Lower lobe of right lung (tissue), 2 donors: ENCODE measurements around the gene RAB31. TPM values are rescaled to one million over a fixed set of nuclear protein-coding genes. Genes with fewer than 3 reads are reported as not detected.

ENCODE experiments used
- ATAC-seq, 2 donors: fragments of 200-7000 bp; cut with Tn5 transposase; one replicate each; pipeline ENCODE4 v1.9.1; 2020 to 2022; ENCODE audit warnings: mild to moderate bottlenecking in 2 of 2, moderate library complexity in 2 of 2
- DNase-seq: peaks from one replicate; pipeline ENCODE4 v3.0.0-alpha.2; 2020
- H3K27ac ChIP-seq: fragments of 200-600 bp; one replicate; pipeline ENCODE4 v1.8.0; 2022
- H3K27me3 ChIP-seq: fragments of 200-600 bp; one replicate; pipeline ENCODE4 v1.8.0; 2022; ENCODE audit warnings: low read depth
- H3K36me3 ChIP-seq: fragments of 200-600 bp; one replicate; pipeline ENCODE4 v1.8.0; 2022; ENCODE audit warnings: mild to moderate bottlenecking
- H3K4me1 ChIP-seq: fragments of 200-600 bp; one replicate; pipeline ENCODE4 v1.8.0; 2022
- H3K4me3 ChIP-seq: fragments of 200-600 bp; one replicate; pipeline ENCODE4 v1.8.0; 2022; ENCODE audit warnings: mild to moderate bottlenecking
- H3K9me3 ChIP-seq: fragments of 200-600 bp; one replicate; pipeline ENCODE4 v1.8.0; 2022
- intact Hi-C: fragments of 100-400 bp; cut with DNase I; formaldehyde crosslinking; loops from one replicate; pipeline ENCODE4 v1.11.0; 2022
- total RNA-seq: library from RNA; stranded (reverse); fragmentation: NEBNext Ultra II Directional; extraction: Animal tissue kit (Norgen Biotek cat#: 25700); gene quantifications from one replicate; pipeline ENCODE4 v1.2.1, GENCODE V29; 2021
- TF ChIP-seq, protein P1 (sequence below): fragments of 200-600 bp; IDR thresholded peaks from one replicate; pipeline ENCODE4 v1.8.0; 2022; ENCODE audit warnings: antibody characterized with exemption, mild to moderate bottlenecking
- donor health status: DM: no; HTN: yes; CAD: no; lungs with severe emphysema.

RAB31 gene
- total RNA-seq, 1 donor from 2014 or later = 110 TPM

DNA sequence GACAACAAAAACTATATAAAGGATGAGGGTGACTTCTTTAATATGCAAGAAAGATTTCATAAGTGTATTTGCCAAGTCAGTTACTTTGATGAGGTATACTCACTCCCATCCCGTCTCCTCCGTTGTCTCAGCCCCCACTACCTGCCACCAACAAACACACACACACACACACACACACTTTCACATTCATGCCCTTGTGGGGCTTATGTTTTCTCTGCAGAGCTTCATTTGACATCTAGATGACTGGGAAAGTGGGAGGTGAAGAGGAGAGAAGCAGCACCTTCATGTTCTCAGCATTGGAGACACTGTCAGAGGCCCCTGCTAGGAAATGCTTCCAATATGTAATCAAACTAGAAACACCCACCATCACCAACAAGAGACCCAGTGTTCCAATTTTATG, 155.2 kb downstream of the RAB31 start:
- no peak overlapping the region for H3K4me3 ChIP-seq
- peaks cover 17% of the 10 kb centered on the region for H3K36me3 ChIP-seq
- TF ChIP-seq, protein P1, sequence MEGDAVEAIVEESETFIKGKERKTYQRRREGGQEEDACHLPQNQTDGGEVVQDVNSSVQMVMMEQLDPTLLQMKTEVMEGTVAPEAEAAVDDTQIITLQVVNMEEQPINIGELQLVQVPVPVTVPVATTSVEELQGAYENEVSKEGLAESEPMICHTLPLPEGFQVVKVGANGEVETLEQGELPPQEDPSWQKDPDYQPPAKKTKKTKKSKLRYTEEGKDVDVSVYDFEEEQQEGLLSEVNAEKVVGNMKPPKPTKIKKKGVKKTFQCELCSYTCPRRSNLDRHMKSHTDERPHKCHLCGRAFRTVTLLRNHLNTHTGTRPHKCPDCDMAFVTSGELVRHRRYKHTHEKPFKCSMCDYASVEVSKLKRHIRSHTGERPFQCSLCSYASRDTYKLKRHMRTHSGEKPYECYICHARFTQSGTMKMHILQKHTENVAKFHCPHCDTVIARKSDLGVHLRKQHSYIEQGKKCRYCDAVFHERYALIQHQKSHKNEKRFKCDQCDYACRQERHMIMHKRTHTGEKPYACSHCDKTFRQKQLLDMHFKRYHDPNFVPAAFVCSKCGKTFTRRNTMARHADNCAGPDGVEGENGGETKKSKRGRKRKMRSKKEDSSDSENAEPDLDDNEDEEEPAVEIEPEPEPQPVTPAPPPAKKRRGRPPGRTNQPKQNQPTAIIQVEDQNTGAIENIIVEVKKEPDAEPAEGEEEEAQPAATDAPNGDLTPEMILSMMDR = no peak
- H3K27me3 ChIP-seq = no peaks in the 10 kb centered on the region
- H3K4me1 ChIP-seq = peaks cover 17% of the 10 kb centered on the region
- DNase-seq (no peak), ATAC-seq (no peak)
- H3K9me3 ChIP-seq = peaks cover 9% of the 10 kb centered on the region
- no peak overlapping the region for H3K27ac ChIP-seq
- intact Hi-C loops = no loop called here

DNA sequence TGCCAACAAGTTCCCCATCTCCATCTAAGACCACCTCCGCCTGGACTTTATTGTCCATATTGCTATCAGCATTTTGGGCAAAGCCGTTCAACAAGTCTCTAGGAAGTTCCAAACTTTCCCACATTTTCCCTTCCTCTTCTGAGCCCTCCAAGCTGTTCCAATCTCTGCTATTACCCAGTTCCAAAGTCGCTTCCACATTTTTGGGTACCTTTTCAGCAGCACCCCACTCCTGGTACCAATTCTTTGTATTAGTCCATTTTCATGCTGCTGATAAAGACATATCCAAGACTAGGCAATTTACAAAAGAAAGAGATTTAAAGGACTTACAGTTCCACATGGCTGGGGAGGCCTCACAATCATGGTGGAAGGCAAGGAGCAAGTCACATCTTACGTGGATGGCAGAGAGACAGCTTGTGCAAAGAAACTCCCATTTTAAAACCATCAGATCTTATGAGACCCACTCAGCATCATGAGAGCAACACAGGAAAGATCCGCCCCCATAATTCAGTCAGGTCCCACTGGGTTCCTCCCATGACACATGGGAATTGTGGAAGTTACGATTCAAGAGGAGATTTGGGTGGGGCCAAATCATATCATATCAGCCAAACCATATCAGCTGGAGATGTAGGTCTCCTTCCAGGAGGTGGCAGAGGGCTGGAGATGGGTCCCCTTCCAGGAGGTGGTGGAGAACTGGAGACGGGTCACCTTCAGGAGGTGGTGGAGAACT, 157.8 kb downstream of the RAB31 start:
- H3K27ac ChIP-seq = no peak overlapping the region
- peaks cover 9% of the 10 kb centered on the region for H3K9me3 ChIP-seq
- H3K36me3 ChIP-seq = no peaks in the 10 kb centered on the region
- DNase-seq = no peak
- H3K4me3 ChIP-seq = no peak overlapping the region
- intact Hi-C loops = no loop called here
- H3K4me1 ChIP-seq = peaks cover 20% of the 10 kb centered on the region
- TF ChIP-seq, protein P1 = no peak
- no peaks in the 10 kb centered on the region for H3K27me3 ChIP-seq
- ATAC-seq = peak in 1 of 2 donors; percentile 6

DNA sequence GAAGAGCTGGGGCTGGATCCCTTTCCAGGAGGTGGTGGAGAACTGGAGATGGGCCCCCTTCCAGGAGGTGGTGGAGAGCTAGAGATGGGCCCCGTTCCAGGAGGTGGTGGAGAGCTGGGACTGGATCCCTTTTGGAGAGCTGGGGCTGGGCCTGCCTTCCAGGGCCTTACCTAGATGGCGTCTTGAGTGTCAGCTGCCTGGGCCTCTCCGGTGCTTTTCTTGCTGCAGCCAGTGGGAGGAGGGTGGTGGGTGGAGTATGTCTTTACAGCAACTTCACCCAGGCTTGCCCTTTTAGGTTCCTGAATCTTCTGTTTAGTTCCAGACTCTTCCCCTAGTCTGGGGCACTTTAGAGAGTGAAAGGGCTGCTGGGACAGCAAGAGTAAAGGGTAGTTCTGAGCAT, 158.5 kb downstream of the RAB31 start:
- peak; percentile 57 for DNase-seq
- Histone ChIP-seq H3K4me1 (peaks cover 20% of the 10 kb centered on the region), H3K9me3 (peaks cover 9% of the 10 kb centered on the region), H3K27ac (no peak overlapping the region), H3K27me3 (no peaks in the 10 kb centered on the region), H3K36me3 (no peaks in the 10 kb centered on the region), H3K4me3 (no peak overlapping the region)
- ATAC-seq = peak; percentile 52 to 69
- TF ChIP-seq, protein P1 = no peak
- intact Hi-C loops = no loop called here

DNA sequence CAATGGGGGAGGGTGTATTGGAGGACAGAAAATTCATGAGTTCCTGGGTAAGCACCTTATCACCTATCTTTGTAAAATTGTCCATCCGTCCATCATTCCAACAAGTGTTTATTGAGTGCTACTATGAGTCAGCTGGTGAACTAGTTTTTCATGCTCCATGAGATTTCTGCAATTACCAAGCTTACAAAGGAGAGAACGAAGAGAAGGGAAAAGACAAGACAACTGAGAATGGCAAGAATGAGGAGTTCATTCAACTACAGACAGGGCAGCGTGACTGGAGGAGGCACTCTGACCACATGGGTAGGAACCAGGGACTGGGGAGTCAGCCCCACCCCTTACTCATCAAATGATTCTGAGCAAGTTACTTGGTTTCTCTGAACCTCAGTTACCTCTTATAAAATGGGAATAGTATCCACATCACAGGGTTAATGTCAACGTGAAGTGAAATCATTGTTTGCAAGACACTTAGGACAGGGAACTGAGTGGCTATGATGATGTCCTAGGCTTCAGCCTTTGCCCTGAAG, 159.0 kb downstream of the RAB31 start:
- DNase-seq (no peak), ATAC-seq (peak; percentile 63 to 65)
- intact Hi-C loops = no loop called here
- H3K27ac ChIP-seq = no peak overlapping the region
- peaks cover 20% of the 10 kb centered on the region for H3K4me1 ChIP-seq
- no peaks in the 10 kb centered on the region for H3K36me3 ChIP-seq
- H3K4me3 ChIP-seq = no peak overlapping the region
- TF ChIP-seq, protein P1 = no peak
- H3K27me3 ChIP-seq = no peaks in the 10 kb centered on the region
- H3K9me3 ChIP-seq = peaks cover 9% of the 10 kb centered on the region

DNA sequence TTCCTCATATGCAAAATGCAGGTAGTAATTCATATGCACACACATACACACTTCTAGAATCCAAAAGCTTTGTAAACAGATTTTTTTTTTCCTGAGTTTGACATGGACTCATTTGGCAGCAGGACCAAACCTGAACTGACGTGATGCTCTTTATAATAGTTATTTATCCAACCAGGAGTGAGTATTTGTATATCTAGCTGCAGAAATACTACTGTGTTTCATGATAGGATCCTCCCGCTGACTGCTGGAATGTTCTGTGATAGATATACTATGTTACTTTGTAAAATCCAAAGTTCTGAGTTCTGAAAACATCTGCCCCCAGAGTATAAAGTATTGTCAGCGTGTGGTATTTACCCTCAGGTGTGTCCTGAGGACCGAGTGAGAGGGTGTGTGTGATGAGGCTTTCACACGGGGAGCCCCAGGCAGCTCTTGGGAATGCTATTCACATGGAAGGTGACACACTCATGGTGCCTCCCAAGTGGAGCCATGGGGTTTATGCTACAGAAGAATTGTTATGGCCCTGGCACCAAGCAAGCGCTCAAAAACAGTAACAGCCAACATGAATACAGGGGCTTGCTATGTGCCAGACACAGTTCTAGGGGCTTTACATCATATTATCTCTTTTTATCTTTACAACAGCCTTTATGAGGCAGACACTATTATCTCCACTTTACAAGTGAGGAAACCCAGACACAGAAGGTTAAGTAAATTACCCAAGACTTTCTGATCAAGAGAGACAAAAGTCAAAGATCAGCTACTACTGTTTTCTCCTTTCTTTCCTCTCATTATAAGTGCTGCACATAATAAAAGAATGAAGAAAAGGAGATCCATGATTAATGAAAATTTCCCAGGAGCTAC, 161.0 kb downstream of the RAB31 start:
- H3K9me3 ChIP-seq = peaks cover 9% of the 10 kb centered on the region
- DNase-seq (no peak), ATAC-seq (no peak)
- peaks cover 20% of the 10 kb centered on the region for H3K4me1 ChIP-seq
- H3K27ac ChIP-seq = no peak overlapping the region
- H3K27me3 ChIP-seq = no peaks in the 10 kb centered on the region
- intact Hi-C loops = no loop called here
- no peaks in the 10 kb centered on the region for H3K36me3 ChIP-seq
- no peak overlapping the region for H3K4me3 ChIP-seq
- TF ChIP-seq, protein P1 = no peak
